LNCAP (cell line): ENCODE data around the gene ADCY10.

ENCODE experiments used
- CTCF ChIP-seq: fragments of 450-650 bp; IDR thresholded peaks from 2 replicates; pipeline ENCODE4 v1.5.1; 2017; ENCODE audit warnings: mild to moderate bottlenecking

ADCY10 gene

GRCh38 chr1:167938080-167938636 lies 24.2 kb upstream of the ADCY10 start:
- TF ChIP-seq CTCF = no peak

- no peak for TF ChIP-seq CTCF
Measured at GRCh38 chr1:167937709-167938010, 23.7 kb upstream of the ADCY10 start.

- no peak for TF ChIP-seq CTCF
Measured at GRCh38 chr1:167936930-167937708, 23.2 kb upstream of the ADCY10 start, which contains the start of gene MPC2. TSS of gene MPC2 (minus strand) at chr1:167937072. CDS start at chr1:167935841, 1,231 bp downstream.

GRCh38 chr1:167936068-167936929 lies 22.4 kb upstream of the ADCY10 start, which contains the start of gene DCAF6:
TSS of gene DCAF6 (plus strand) at chr1:167936683. CDS start at chr1:167936912, 229 bp downstream.
- no peak for TF ChIP-seq CTCF

- TF ChIP-seq CTCF = no peak; the same call in 1 of the 2 replicates
Measured at GRCh38 chr1:167935216-167936067, 21.5 kb upstream of the ADCY10 start.

GRCh38 chr1:167934426-167935215 lies 20.7 kb upstream of the ADCY10 start:
- TF ChIP-seq CTCF = no peak
